CD4-positive, alpha-beta T cell treated with Interleukin-6 for 4 hours (primary cell): ENCODE results near the gene NAP1L4.
"Not testable (repeated sequence)": the region's sequence is repeated elsewhere in the genome, so short reads cannot be mapped to it uniquely, and the experiment has no call there.

ENCODE experiments used
- DNase-seq: peaks from one replicate; pipeline ENCODE4 v3.0.0-alpha.2; 2020; ENCODE audit warnings: mixed read lengths

The NAP1L4 gene

DNA sequence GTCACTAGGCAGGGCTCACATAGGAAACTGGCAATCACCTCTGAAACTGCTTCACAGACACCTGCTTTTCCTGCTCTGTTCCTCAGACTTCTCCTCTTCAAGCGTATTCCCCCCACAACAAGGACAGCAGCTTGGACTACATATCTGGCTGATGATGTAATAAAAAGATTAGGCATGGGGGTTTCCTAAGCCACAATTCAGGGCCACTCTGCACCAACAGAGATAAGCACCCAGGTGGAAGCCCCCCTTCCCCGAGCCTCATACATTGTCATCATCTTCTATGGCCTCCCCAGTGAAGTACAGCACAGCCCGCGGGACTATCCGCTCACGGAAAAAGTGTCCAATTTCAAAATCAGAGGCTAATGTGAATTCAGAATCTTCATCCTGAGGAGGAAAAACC lies 37.9 kb downstream of the NAP1L4 start:
- DNase-seq: no peak

DNA sequence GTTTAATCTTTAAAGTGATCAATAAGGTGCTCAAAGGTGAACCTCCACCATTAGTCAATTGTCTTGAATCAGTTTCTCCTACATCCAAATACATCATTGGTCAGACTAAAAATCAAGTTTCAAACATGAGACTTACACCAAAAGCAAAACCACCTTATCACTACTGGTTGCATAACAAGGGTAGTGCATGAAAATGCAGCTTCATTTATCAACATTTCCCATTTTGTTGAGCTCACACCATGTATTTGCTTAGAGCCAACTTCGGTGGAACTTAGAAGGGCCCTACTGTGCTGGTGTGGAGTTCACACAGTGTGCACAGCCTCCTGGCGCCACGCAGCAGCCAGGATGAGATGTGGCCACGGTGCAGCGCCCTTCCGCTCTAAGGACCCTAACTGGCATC lies 39.8 kb downstream of the NAP1L4 start:
- no peak for DNase-seq

DNA sequence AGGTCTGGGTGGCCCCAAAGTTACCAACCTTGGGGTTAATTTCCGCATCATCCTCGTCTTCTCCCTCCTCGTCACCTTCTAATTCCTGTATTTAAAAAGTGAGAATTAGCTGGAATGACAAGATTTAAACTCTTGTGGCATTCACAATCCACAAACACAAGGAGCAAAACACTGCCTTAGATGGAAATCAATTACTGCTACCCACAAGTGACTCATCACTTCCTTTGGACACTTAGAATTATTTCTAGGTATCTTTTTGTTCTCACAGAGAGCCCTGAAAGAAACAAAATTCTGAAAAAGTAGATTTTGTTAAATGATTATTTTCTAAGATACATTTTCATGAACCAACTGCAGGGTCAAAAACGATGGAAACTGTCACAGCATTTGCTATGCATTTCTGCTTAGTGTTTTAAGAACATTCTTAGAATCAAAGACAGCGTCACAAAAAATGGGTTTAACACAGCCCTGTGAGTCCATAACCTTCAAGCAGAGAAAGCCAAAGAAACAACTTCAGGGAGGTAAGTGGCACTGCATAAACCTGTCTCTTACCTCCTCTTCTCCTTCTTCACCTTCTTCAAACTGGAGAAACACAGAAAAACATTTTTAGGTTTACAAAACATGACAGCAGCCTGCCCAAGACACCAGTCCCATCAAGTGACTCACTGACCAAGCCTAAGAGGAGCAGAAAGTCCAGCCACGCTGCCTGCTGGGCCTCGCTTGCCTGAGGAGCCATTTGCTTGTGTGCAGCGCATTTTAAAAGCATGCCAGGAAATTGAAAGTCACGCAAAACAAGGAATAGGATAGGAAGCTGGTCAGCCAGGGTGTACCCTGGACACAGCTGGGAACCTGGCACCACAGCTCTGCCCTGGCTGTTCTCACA lies 40.7 kb downstream of the NAP1L4 start:
- no peak for DNase-seq

DNA sequence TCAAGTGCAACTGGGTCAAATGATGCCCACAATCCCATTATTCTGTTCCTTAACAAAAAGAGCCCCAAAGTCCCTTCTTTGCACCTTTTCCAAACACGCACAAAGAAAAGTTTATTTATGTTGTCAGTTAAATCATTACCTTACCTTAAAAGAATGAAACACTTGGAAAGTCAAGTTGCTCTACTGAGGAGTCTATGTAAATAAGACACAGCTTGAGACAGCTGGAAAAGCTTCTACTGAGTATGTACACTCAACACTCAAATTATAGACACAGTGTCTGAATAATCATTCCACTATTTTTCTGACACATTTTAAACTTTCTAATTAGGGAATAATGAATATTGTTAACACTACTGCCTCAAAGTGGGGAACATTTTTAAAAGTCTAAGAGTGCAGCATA lies 41.3 kb downstream of the NAP1L4 start:
- no peak for DNase-seq

DNA sequence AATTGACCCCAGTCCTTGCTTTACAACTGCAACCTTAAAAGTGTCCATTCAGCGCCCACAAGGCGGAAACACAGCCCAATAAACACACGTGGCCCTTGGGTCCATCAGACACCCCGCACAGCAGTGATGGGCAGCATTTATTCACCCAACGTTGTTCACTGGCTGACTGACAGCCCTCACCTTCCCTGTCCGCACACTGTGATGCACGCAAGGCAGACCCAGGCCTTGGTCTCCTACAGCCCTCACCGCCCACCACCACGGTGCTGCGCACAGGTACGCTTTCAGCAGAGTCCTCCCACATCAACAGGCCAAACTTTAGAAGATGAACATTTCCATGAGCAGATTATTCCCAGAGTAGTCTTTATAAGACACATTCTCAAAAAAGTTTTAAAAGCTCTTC lies 42.2 kb downstream of the NAP1L4 start:
- no peak for DNase-seq

DNA sequence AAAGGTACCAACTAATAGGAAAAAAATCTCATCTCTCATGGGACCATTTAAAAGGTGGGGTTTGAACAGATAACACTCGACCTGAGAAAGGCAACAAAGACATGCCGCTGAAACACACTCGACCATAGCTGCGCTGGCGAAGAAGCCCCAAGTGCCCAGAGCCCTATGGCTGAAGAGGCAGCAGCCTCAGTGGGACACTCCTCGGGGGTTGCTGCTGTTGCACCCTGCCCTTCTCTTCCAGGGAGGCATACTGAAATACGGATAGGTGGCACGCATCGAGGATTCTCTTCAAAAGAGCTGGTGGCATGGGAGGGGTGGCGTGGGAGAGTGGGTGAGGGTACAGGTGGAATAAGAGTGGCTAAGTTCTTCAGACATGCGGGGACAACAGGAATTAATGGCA lies 44.4 kb downstream of the NAP1L4 start:
- no peak for DNase-seq

- DNase-seq: no peak
Observed at GRCh38 chr11:2945757-2946287, 46.3 kb downstream of the NAP1L4 start.

DNA sequence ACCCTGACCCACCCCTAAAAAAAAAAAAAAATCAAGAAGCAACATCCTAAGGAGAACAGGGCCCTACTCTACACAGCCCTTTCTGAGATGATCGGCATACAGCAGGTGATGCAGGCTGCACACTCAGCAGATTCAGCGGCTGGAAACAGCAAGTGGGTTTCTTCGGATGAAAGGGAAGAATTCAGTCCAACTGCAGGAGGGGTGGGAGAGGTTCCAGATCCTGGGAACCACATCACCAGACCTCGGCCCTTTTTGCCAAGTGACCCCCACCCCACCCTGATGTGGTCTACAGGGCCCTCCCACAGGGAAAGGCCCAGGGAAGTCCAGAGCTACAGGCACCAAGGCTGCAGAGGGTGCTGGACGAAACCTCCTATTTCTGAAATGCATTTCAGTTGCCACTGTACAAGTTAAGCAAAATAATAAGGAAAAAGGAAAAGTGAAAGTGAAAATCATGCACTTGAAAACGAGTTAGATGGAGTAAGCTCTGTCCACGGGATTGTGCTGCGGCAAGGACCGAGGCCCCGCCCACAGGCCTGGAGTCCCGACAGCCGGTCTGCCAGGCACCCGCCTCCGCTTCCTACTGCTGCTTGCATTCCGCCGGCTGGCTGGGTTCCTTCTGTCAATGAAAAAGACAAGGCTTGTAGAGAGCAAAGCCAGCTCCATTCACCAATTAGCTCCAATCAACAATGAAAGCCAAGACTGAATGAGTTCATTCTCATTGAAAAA lies 46.9 kb downstream of the NAP1L4 start:
- DNase-seq: peak; percentile 78

DNA sequence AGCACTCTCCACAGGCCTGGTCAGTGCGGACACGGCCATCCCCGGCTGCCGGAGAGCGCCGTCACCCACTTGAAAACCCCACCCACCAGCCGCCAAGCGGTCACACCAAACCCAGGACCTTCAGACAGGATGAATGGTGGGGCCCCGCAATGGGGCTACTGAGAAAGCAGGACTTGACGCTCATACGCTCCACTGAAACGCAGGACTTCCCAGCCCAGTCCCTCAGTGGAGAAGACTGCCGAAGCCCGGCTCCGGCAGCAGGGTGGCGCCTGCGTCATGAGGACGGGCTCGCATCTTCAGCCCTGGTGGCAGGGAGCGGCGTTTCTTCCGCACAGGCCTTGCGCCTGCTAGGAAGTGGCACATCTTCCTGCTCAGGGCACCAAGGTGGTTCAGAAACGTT lies 47.6 kb downstream of the NAP1L4 start:
- no peak for DNase-seq

DNA sequence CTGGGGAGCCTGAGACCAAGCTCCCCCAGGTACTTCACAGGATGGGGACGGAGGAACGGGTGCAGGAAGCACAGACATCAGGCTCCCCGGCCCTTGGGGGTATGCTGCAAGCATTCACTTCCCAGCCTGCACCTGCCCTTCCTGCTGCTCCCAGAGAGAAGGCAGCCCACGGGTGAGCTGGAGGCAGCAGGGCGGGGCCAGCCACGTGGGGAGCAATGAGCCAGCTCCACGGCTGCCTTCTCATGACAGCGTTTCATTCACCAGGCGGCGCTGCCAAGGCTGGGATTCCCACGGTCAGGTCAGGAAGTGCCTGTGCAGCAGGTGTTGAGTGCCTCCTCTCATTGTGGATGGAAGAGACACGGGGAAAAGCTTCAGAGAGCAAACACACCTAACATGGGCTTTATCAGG lies 48.4 kb downstream of the NAP1L4 start:
- DNase-seq: peak; percentile 31

DNA sequence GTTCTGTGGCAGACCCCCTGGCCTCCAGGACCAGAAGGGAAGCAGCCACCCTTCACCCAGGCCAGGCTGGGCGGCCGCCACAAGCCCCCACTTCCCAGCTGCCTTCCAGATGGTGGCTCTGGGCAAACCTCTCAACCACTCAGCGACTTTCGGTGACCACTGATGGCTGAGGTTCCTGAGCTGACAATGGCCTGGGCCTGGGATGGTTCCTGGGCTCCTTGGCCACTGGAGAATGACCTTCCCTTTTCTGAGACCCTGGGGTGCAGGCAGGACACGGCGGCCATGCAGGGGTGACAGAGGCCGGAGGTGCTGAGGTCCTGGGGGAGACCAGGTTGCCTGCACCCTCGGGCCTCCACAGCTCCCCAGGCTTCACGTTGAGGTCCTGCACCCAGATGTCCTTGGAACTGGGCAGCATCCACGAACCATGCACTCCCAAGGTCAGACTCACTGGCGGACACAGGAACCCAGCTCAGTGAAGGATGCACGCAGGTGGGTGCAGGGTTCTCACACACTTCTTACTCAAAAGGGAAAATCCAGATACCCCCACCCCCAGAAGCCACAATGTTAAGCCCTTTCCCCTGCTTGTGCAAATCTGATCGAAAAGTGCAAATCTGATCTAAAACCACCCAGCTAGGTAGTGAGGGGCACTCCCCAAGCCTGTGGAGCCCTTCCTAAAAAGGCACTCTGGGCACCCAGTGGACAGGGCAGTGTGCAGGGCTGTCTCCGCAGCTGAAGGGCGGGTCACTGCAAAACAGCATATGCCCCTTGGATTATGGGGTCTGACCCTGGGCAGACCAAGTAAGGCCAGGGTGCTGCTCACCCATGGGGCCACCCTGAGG lies 49.0 kb downstream of the NAP1L4 start:
- DNase-seq: no peak

DNA sequence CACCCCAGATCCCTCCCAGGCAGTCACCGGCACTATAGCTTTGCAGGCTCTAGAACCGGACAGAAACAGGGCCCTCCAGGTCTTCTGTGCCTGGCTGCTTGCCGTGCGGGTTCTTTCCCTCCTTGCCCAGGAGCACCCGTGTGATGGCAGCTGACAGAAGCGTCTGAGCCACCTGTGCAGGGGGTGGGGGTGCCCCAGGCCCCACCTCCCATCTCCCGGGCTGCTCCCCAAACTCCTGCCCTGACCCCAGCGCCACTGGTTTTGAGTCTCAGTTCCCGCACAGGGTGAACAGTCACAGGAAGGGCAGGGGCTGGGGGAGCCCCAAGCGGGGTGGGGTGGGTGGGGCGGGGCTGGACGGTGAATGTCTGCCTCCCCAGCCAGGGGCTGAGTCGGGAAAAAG lies 49.7 kb downstream of the NAP1L4 start:
- DNase-seq: no peak

DNA sequence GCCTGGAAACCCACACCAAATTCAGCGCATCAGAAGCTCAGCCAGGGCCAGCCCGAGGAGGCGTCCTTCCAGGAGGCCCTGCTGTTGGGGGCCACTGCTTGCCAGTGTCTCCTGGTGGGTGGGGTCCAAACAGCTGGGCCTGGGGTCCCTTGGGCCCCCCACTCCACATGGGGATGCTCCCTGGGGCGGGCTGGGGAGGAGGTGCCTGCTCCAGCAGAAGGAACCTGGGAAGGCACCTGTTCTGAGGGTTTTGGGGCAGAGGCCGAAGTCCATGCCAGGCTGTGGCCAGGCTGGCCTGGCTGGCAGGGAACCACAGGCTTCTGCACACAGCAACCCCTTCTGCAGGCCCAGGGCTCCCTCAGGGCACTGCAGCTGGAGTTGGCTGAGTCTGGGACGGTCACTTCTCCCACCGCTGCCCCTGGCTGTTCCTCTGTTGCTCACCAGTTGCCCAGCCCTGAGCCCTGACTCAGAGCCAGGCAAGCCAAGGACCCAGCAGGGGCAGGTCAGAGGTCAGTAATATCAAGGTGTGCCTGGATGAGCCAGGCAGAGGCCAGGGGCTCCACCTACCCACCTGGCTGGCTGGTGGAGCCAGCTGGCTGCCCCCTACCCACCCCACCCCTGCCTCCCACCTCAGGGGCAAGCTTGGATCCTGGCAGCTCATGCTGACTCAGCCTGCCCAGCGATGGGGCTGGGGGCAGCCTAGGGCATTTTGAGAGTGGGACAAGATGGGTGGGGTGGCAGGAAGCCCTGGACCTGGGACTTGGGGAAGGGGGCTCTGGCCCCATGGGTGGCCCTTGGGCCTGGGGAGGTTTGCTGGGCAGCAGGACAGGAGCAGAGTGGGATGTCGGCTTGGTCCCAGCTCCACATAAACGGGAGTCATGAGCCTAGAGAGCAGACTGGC lies 51.0 kb downstream of the NAP1L4 start:
- DNase-seq: no peak

DNA sequence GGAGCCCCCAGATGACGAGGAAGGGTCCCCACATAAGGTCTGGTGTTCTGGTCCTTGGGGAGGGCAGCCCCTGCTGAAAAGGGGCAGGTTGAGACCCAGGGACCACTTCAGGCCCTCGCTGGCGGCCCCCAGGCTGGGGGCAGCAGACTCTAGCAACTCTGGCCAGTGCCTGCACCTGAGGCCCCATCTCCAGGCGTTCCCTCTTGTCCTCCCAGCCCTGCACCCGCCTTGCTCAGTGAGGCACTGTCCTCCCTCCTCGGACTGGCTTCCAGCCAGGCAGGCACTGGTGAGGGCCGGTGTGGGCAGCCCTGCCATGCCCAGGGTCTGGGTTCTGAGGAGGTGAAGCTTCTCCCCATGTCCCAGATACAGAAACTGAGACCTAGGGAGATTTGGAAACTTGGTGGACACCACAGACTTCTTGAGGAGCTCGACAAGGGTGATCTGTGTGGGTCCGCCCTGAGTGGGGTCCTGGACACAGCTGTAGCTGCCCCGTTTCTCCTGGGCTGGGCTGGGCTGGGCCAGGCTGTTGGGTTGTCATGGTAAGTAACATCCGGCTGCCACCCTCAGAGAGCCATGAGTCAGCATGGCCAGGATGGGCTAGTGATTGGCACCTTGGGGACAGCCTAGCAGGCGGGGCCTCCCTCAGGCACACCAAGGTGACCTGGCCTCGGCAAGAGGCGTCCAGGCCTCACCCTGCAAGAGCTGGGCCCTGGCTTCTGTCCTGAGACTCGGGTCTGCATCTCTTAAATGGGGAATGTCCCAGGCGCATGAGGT lies 51.8 kb downstream of the NAP1L4 start:
- DNase-seq: peak; percentile 33

GRCh38 chr11:2938458-2939418 lies 53.4 kb downstream of the NAP1L4 start:
- not testable (repeated sequence) for DNase-seq

- DNase-seq: not testable (repeated sequence)
Observed at GRCh38 chr11:2937641-2938457, 54.3 kb downstream of the NAP1L4 start.

DNA sequence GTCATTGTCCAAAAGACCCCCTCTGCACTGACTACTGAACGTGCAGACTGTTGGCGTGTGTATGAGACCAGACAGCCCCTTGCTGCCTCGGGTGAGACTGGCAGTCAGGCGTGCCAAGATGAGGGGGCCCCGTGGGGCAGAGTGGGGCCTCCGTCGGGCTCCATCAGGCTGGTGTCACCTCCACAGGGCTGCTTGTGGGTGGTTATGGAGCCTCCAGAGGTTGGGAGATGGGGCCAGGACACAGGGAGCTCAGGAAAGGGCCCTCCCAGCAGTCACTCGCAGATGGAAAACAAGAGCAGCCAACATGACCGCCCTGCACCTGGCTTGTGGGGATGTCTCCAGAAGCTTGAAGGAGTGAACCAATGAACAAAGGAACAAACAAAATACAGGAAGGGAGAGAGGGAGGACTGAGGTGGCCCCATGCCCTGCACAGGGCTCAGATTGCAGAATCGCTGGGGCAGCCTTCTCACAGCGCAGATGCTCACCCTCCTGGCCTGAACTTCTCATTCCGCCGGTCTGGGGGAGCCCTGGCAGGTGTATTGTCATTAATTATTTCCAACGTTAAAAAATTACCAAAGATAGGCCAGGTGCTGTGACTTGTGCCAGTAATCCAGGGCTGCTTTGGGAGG lies 57.4 kb downstream of the NAP1L4 start:
- no peak for DNase-seq

DNA sequence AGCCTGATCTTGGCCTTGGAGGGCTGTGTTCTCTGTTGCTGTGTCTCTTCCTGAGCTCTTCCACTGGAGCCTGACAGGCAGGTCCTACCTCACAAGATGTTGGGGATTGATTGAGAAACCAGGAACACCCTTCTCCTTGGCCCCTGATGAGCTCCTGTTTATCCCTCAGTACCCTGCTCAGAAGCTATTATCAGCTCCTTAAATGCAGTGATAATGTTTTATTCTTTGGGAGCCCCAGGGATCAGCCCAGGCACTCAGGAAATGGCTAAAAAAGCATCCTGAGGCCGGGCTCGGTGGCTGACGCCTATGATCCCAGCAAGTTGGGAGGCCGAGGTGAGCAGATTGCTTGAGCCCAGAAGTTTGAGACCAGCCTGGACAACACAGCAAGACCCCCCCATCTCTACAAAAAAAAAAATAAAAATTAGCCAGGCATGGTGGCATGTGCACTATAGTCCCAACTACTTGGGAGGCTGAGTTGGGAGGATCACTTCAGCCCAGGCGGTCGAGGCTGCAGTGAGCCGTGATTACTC lies 58.0 kb downstream of the NAP1L4 start:
- DNase-seq: no peak
